BJ (cell line): Measurements from ENCODE around the gene BRF1. TPM values are rescaled to one million over a fixed set of nuclear protein-coding genes. Genes with fewer than 3 reads are reported as not detected.
A peak's percentile ranks its signal among the peaks of the same experiment; 100 is the strongest.

Source experiments
- CTCF ChIA-PET: fragments of 350-600 bp; formaldehyde crosslinking; extraction: SDS; loops from one replicate; lab custom pipeline; 2021; ENCODE audit warnings: antibody characterized with exemption, inconsistent platforms; lab: Yijun Ruan, JAX
- POLR2A ChIA-PET: fragments of 300-600 bp; sonication (Branson Sonifier 250); formaldehyde crosslinking; extraction: SDS; loops from one replicate; lab custom pipeline; 2021; ENCODE audit warnings: antibody characterized with exemption; lab: Charles Lee
- DNase-seq: peaks from one replicate; pipeline ENCODE4 v3.0.0-alpha.2; 2011; ENCODE audit warnings: low read depth
- H3K27me3 ChIP-seq: 2 replicates; pipeline ENCODE4 v1.6.0; 2011; ENCODE audit warnings: low read length; ENCODE audit not compliant: control insufficient read depth, insufficient read depth
- H3K36me3 ChIP-seq: 2 replicates; pipeline ENCODE4 v1.5.1; 2011; ENCODE audit warnings: low read length; ENCODE audit not compliant: control insufficient read depth, insufficient read depth
- H3K4me3 ChIP-seq: 2 replicates; pipeline ENCODE4 v1.5.1; 2011; ENCODE audit warnings: low read depth, mild to moderate bottlenecking, control low read depth, low read length
- polyA minus RNA-seq: library from RNA; depleted of rRNA, polyadenylated mRNA; stranded (reverse); fragments of >200 nt; gene quantifications from 2 replicates; pipeline ENCODE4 v1.2.3, GENCODE V29; 2011; rRNA and poly(A)+ RNA removed
- polyA plus RNA-seq: library from polyadenylated mRNA; depleted of rRNA; stranded (reverse); fragments of >200 nt; gene quantifications from 2 replicates; pipeline ENCODE4 v1.2.3, GENCODE V29; 2011; rRNA removed
- TF ChIP-seq, protein P1 (sequence below): IDR thresholded peaks from 2 replicates; pipeline ENCODE4 v1.5.1; 2011; ENCODE audit warnings: low read depth, mild to moderate bottlenecking, control low read depth, inconsistent platforms, low read length, moderate library complexity; ENCODE audit not compliant: insufficient read depth

BRF1 gene, protein sequence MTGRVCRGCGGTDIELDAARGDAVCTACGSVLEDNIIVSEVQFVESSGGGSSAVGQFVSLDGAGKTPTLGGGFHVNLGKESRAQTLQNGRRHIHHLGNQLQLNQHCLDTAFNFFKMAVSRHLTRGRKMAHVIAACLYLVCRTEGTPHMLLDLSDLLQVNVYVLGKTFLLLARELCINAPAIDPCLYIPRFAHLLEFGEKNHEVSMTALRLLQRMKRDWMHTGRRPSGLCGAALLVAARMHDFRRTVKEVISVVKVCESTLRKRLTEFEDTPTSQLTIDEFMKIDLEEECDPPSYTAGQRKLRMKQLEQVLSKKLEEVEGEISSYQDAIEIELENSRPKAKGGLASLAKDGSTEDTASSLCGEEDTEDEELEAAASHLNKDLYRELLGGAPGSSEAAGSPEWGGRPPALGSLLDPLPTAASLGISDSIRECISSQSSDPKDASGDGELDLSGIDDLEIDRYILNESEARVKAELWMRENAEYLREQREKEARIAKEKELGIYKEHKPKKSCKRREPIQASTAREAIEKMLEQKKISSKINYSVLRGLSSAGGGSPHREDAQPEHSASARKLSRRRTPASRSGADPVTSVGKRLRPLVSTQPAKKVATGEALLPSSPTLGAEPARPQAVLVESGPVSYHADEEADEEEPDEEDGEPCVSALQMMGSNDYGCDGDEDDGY
- polyA plus RNA-seq, result 5.8 and 8.2 TPM in 2 replicates
- 11.9 and 13.1 TPM in 2 replicates for polyA minus RNA-seq

DNA sequence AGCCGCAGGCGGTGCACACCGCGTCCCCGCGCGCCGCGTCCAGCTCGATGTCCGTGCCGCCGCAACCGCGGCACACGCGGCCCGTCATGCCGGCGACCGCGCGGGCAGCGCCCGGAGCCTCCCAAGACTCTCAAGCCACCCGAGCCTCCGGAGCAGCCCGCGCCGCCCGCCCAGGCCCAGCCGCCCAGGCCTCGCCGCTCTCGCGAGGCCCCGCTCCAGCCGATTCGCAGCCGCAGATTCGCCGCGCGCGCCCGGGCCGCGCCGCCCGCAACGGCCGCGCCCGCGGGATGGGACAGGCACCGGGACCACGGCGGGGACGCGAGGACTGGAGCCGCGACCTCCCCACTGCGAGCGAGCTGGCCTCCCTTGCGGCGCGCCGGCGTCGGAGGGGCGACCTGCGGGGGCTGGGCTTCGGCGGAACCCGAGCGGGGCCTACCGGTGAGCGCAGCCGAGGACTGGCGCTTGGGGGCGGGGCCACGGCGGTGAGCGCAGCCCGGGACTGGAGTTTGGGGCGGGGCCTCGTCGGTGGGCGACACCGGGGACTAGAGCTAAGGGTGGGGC lies at the start of gene BRF1:
Gene BRF1 (minus strand): TSS at position 460 of the 561 bp plus-strand sequence. CDS start 372 bp downstream, at position 88.
- Histone ChIP-seq H3K27me3 (no peaks in the 10 kb centered on the region), H3K4me3 (peak within 1 kb of the TSS; percentile 60), H3K36me3 (no peaks in the 10 kb centered on the region)
- DNase-seq, result no peak
- TF ChIP-seq, protein P1, sequence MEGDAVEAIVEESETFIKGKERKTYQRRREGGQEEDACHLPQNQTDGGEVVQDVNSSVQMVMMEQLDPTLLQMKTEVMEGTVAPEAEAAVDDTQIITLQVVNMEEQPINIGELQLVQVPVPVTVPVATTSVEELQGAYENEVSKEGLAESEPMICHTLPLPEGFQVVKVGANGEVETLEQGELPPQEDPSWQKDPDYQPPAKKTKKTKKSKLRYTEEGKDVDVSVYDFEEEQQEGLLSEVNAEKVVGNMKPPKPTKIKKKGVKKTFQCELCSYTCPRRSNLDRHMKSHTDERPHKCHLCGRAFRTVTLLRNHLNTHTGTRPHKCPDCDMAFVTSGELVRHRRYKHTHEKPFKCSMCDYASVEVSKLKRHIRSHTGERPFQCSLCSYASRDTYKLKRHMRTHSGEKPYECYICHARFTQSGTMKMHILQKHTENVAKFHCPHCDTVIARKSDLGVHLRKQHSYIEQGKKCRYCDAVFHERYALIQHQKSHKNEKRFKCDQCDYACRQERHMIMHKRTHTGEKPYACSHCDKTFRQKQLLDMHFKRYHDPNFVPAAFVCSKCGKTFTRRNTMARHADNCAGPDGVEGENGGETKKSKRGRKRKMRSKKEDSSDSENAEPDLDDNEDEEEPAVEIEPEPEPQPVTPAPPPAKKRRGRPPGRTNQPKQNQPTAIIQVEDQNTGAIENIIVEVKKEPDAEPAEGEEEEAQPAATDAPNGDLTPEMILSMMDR, result no peak
- ChIA-PET CTCF (interaction anchor here (0.6 to 1.7 kb wide), 4 partner anchors 9 to 255 kb away, joined by 3 to 4 read pairs (median 4); partner anchors contain the start of gene PACS2), POLR2A (interaction anchor here (1.2 kb wide), 1 partner anchor 14 kb away, joined by 5 read pairs; the partner anchor contains the start of gene PACS2)

DNA sequence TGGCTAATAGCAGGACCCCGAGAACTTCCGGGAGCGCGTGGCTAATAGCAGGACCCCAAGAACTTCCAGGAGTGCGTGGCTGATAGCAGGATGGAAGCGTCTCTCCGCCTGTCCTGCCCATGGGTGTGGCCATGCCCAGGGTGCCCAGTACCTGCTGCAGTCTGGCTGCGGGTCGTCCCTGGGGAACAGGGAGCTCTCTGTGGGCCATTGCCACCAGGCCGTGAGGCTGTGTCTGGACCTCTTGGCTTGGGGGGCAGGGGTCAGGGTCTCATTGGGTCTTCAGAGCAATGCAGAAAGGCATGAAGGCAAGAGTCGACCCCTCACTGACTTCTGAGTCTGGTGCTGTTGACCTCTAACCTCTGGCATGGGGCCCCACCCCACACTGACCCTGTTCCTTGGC lies 49.2 kb upstream of the BRF1 start:
- POLR2A ChIA-PET, result no interaction called here

DNA sequence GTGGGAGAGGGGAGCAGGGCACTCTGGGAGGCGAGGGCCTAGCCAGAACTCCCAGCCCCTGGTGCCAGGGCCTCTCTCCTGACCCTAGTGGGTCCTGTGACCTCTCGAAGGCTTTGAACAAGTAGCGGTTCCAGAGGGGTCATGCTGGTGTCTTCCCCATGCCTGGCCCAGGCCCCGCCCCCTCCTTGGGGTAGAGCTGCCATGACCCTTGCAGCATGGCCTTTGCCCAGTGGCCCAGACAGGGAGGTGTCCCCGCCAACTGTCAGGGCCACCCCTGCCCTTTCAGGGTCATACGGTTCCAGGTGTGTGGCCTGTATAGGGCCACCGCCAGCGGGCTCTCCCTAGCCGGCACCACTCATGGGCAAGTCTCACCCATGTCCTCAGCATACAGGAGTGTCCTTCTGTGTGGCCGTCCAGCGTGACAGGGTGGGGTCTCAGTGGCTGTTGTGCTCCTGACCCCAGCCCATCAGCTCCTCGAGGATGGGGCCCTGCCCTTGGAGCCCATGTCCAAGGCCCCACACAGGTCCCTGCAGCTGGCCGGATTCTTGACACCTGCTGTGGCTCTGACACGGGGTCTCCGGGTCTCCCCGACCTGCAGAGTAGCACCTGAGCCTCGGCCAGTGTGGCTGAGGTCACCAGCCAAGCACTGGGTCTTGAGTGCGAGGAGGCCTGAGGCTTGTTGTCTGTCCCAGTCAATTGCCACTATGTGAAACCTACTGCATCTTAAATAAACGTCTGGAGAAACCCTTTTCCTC lies 48.3 kb upstream of the BRF1 start:
- ChIA-PET POLR2A (no interaction called here), CTCF (interaction anchor here (1.2 kb wide), 1 partner anchor 146 kb away, joined by 4 read pairs; no protein-coding TSS in a partner anchor)
- Histone ChIP-seq H3K4me3 (no peak overlapping the region), H3K27me3 (no peaks in the 10 kb centered on the region), H3K36me3 (peaks cover 6% of the 10 kb centered on the region)
- TF ChIP-seq, protein P1, result no peak
- no peak for DNase-seq

More for the DNA sequence above, 49.2 kb upstream of the BRF1 start:
- H3K36me3 ChIP-seq, result peaks cover 10% of the 10 kb centered on the region
- TF ChIP-seq, protein P1, result no peak
- H3K4me3 ChIP-seq, result no peak overlapping the region
- CTCF ChIA-PET, result interaction anchor here (2.8 kb wide), 1 partner anchor 9 kb away, joined by 27 read pairs; no protein-coding TSS in a partner anchor
- no peak for DNase-seq
- H3K27me3 ChIP-seq, result no peaks in the 10 kb centered on the region

DNA sequence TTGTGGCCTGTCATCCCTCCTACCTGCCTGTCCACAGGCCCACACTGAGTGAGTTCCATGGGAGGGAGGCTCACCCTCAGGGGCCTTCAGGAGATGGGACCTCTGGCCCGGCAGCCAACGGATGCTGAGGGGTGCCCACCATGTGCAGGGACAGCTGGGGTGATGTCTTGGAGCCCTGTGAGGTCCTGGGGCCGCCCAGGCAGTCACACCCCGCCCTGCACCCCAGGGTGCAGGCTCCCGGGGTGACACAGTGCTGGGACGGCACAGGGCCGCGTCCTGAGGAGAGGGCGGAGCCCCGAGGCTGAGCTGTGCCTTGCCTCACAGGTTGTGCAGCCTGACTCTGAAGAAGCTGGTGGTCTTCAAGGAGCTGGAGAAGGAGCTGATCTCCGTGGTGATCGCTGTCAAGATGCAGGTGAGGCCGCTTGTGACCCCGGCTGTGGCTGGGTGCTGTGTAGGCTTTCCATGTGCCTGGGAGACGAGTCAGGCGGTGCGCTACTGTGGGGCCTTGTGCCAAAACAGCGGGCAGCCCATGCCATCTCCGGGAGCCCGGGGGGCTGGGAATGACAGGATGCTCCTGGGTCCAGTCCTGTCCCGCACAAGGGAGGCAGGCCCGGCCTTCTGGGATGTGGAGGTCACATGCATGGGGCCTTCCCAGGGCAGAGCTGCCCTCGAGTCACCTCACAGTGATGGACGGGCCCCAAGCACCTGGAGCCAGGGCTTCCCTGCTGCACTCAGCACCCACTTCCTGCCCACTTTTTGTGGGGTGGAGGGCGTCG lies 47.6 kb upstream of the BRF1 start:
- Histone ChIP-seq H3K36me3 (peaks cover 6% of the 10 kb centered on the region), H3K4me3 (no peak overlapping the region), H3K27me3 (no peaks in the 10 kb centered on the region)
- CTCF ChIA-PET, result interaction anchor here (1.2 kb wide), 1 partner anchor 145 kb away, joined by 4 read pairs; no protein-coding TSS in a partner anchor
- TF ChIP-seq, protein P1, result no peak
- no peak for DNase-seq
- POLR2A ChIA-PET, result no interaction called here
